ENCODE results near the gene COL4A1. TPM values are rescaled to one million over a fixed set of nuclear protein-coding genes. Genes with fewer than 3 reads are reported as not detected.

COL4A1 gene
- polyA plus RNA-seq, 1 donor (not counting 4 experiments of a cell fraction or from before 2014, with no cell fraction given) = 22.3 TPM

- H3K4me2 ChIP-seq (ENCODE audit: control insufficient read depth, extremely low read depth, insufficient read depth, low read depth, low read length) = no peak overlapping the region
- TF ChIP-seq, protein P1, sequence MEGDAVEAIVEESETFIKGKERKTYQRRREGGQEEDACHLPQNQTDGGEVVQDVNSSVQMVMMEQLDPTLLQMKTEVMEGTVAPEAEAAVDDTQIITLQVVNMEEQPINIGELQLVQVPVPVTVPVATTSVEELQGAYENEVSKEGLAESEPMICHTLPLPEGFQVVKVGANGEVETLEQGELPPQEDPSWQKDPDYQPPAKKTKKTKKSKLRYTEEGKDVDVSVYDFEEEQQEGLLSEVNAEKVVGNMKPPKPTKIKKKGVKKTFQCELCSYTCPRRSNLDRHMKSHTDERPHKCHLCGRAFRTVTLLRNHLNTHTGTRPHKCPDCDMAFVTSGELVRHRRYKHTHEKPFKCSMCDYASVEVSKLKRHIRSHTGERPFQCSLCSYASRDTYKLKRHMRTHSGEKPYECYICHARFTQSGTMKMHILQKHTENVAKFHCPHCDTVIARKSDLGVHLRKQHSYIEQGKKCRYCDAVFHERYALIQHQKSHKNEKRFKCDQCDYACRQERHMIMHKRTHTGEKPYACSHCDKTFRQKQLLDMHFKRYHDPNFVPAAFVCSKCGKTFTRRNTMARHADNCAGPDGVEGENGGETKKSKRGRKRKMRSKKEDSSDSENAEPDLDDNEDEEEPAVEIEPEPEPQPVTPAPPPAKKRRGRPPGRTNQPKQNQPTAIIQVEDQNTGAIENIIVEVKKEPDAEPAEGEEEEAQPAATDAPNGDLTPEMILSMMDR (optimal IDR thresholded peaks at IDR 0.05 in 1 of 3, IDR thresholded peaks at IDR 0.05 in 1 of 3, conservative IDR thresholded peaks at IDR 0.05 in 1 of 3; ENCODE audit: extremely low read depth in 1 of 3, insufficient read depth in 2 of 3, low read length in 3 of 3) = no peak
- TF ChIP-seq EZH2 (IDR thresholded peaks at IDR 0.05; ENCODE audit: low read length) = no peak
- DNase-seq (ENCODE audit: low read depth, low spot score) = no peak
- no peaks in the 10 kb centered on the region for H3K9me1 ChIP-seq (ENCODE audit: control insufficient read depth, extremely low read depth, insufficient read depth, low read length)
- no peak overlapping the region for H3K4me3 ChIP-seq (ENCODE audit: control insufficient read depth in 2 of 3, extremely low read depth in 1 of 3, insufficient read depth in 2 of 3, low read depth in 1 of 3, low read length in 3 of 3)
- H3K27ac ChIP-seq (ENCODE audit: control insufficient read depth, insufficient read depth, low read length) = no peak overlapping the region
- peaks cover 14% of the 10 kb centered on the region for H3K4me1 ChIP-seq (ENCODE audit: control insufficient read depth, extremely low read depth, insufficient read depth, low read length)
- H3K79me2 ChIP-seq (ENCODE audit: control insufficient read depth, insufficient read depth, low read length) = no peaks in the 10 kb centered on the region
- H2AFZ ChIP-seq (ENCODE audit: control insufficient read depth, low read length) = no peak overlapping the region
- H3K36me3 ChIP-seq (ENCODE audit: control insufficient read depth in 2 of 2, extremely low read depth in 1 of 2, insufficient read depth in 2 of 2, low read length in 2 of 2) = no peaks in the 10 kb centered on the region
- H4K20me1 ChIP-seq (ENCODE audit: control insufficient read depth, extremely low read depth, insufficient read depth, low read length) = no peaks in the 10 kb centered on the region
- dilution Hi-C loops (cut with MboI; ENCODE audit: extremely low pct_ligation_motif_present, low sequenced_read_pairs) = no loop called here
- H3K9ac ChIP-seq (ENCODE audit: control insufficient read depth, extremely low read depth, insufficient read depth, low read length) = no peak overlapping the region
- no peaks in the 10 kb centered on the region for H3K27me3 ChIP-seq (ENCODE audit: control insufficient read depth, extremely low read depth, insufficient read depth, low read length)
- FAIRE-seq = peak; percentile 9
- H3K9me3 ChIP-seq (ENCODE audit: control insufficient read depth, low read depth, low read length) = no peaks in the 10 kb centered on the region
Measured at GRCh38 chr13:110115591-110115990, 191.4 kb downstream of the COL4A1 start.

DNA sequence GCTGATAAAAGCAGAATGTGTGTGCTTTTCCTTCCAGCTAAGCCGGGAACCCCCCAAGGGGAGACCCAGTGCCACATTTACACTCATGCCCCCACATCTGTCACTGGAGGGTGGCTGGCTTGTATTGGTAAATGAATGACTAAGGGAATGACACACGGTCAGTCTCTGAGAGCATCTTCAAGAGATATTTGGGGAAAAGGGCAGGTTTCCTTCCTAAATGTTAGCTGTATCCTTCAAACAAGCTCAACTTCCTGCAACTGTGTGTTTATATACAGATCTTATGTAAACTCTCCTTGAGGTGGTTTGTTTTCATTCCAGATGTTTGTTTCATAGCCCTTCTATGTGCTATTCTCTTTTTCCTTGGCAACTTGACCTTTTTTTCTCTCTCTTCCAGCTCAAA, 192.6 kb downstream of the COL4A1 start:
- FAIRE-seq (peak; percentile 51), DNase-seq (ENCODE audit: low read depth, low spot score) (no peak)
- H3K9me3 ChIP-seq (ENCODE audit: control insufficient read depth, low read depth, low read length) = no peaks in the 10 kb centered on the region
- dilution Hi-C loops (cut with MboI; ENCODE audit: extremely low pct_ligation_motif_present, low sequenced_read_pairs) = no loop called here
- peaks cover 14% of the 10 kb centered on the region for H3K4me1 ChIP-seq (ENCODE audit: control insufficient read depth, extremely low read depth, insufficient read depth, low read length)
- H3K36me3 ChIP-seq (ENCODE audit: control insufficient read depth in 2 of 2, extremely low read depth in 1 of 2, insufficient read depth in 2 of 2, low read length in 2 of 2) = no peaks in the 10 kb centered on the region
- TF ChIP-seq, protein P1 (optimal IDR thresholded peaks at IDR 0.05 in 1 of 3, IDR thresholded peaks at IDR 0.05 in 1 of 3, conservative IDR thresholded peaks at IDR 0.05 in 1 of 3; ENCODE audit: extremely low read depth in 1 of 3, insufficient read depth in 2 of 3, low read length in 3 of 3) = no peak
- no peak for TF ChIP-seq EZH2 (IDR thresholded peaks at IDR 0.05; ENCODE audit: low read length)
- no peak overlapping the region for H3K27ac ChIP-seq (ENCODE audit: control insufficient read depth, insufficient read depth, low read length)
- no peaks in the 10 kb centered on the region for H3K27me3 ChIP-seq (ENCODE audit: control insufficient read depth, extremely low read depth, insufficient read depth, low read length)
- no peaks in the 10 kb centered on the region for H4K20me1 ChIP-seq (ENCODE audit: control insufficient read depth, extremely low read depth, insufficient read depth, low read length)
- H2AFZ ChIP-seq (ENCODE audit: control insufficient read depth, low read length) = no peak overlapping the region
- H3K4me2 ChIP-seq (ENCODE audit: control insufficient read depth, extremely low read depth, insufficient read depth, low read depth, low read length) = no peak overlapping the region
- no peaks in the 10 kb centered on the region for H3K9me1 ChIP-seq (ENCODE audit: control insufficient read depth, extremely low read depth, insufficient read depth, low read length)
- H3K4me3 ChIP-seq (ENCODE audit: control insufficient read depth in 2 of 3, extremely low read depth in 1 of 3, insufficient read depth in 2 of 3, low read depth in 1 of 3, low read length in 3 of 3) = no peak overlapping the region
- no peak overlapping the region for H3K9ac ChIP-seq (ENCODE audit: control insufficient read depth, extremely low read depth, insufficient read depth, low read length)
- H3K79me2 ChIP-seq (ENCODE audit: control insufficient read depth, insufficient read depth, low read length) = no peaks in the 10 kb centered on the region

All from keratinocyte (primary cell).